ENCODE measurements around the gene MCC.

MCC gene

GRCh38 chr5:113193311-113193978 is 294.8 kb downstream of the MCC start:
- no peak for DNase-seq

- no peak for DNase-seq
These were observed 295.7 kb downstream of the MCC start for GRCh38 chr5:113192541-113192940.

- no peak for DNase-seq
These were observed 297.9 kb downstream of the MCC start for GRCh38 chr5:113190347-113190746.

GRCh38 chr5:113189291-113189690 is 299.0 kb downstream of the MCC start:
- no peak for DNase-seq

- DNase-seq: no peak
These were observed 299.8 kb downstream of the MCC start for GRCh38 chr5:113188436-113188835.

GRCh38 chr5:113187906-113188305 is 300.3 kb downstream of the MCC start:
- DNase-seq: no peak

GRCh38 chr5:113186061-113186460 is 302.2 kb downstream of the MCC start:
- DNase-seq: no peak

- DNase-seq: no peak
These were observed 304.6 kb downstream of the MCC start for GRCh38 chr5:113183694-113184093.

GRCh38 chr5:113182658-113183344 is 305.5 kb downstream of the MCC start:
- DNase-seq: no peak

GRCh38 chr5:113181853-113182490 is 306.3 kb downstream of the MCC start:
- DNase-seq: no peak

GRCh38 chr5:113181409-113181808 is 306.8 kb downstream of the MCC start:
- no peak for DNase-seq

- DNase-seq: no peak
These were observed 309.1 kb downstream of the MCC start for GRCh38 chr5:113179156-113179555.

GRCh38 chr5:113178073-113178779 is 310.0 kb downstream of the MCC start:
- DNase-seq: no peak

- DNase-seq: no peak
These were observed 311.0 kb downstream of the MCC start for GRCh38 chr5:113177225-113177624.

- DNase-seq: no peak
These were observed 311.5 kb downstream of the MCC start for GRCh38 chr5:113176734-113177133.

GRCh38 chr5:113176196-113176595 is 312.1 kb downstream of the MCC start:
- no peak for DNase-seq

GRCh38 chr5:113172231-113172826 is 315.9 kb downstream of the MCC start:
- no peak for DNase-seq

GRCh38 chr5:113171520-113171919 is 316.7 kb downstream of the MCC start:
- no peak for DNase-seq

GRCh38 chr5:113170707-113171106 is 317.5 kb downstream of the MCC start:
- DNase-seq: no peak

- DNase-seq: no peak
These were observed 318.5 kb downstream of the MCC start for GRCh38 chr5:113169720-113170119.

GRCh38 chr5:113167985-113168384 is 320.3 kb downstream of the MCC start:
- DNase-seq: no peak

- DNase-seq: no peak
These were observed 321.3 kb downstream of the MCC start for GRCh38 chr5:113166852-113167366.

GRCh38 chr5:113166261-113166660 is 322.0 kb downstream of the MCC start:
- no peak for DNase-seq
